NCI-H128 (cell line): ENCODE measurements around the gene NME8.

ENCODE experiments used
- DNase-seq: peaks from one replicate; lab custom pipeline; 2025; ENCODE audit not compliant: unreplicated experiment; lab: John Stamatoyannopoulos, UW

NME8 gene

GRCh38 chr7:37933018-37933566, 84.7 kb downstream of the NME8 start:
- no peak for DNase-seq

- DNase-seq = no peak
Observed at GRCh38 chr7:37942934-37943610, 94.7 kb downstream of the NME8 start.

DNA sequence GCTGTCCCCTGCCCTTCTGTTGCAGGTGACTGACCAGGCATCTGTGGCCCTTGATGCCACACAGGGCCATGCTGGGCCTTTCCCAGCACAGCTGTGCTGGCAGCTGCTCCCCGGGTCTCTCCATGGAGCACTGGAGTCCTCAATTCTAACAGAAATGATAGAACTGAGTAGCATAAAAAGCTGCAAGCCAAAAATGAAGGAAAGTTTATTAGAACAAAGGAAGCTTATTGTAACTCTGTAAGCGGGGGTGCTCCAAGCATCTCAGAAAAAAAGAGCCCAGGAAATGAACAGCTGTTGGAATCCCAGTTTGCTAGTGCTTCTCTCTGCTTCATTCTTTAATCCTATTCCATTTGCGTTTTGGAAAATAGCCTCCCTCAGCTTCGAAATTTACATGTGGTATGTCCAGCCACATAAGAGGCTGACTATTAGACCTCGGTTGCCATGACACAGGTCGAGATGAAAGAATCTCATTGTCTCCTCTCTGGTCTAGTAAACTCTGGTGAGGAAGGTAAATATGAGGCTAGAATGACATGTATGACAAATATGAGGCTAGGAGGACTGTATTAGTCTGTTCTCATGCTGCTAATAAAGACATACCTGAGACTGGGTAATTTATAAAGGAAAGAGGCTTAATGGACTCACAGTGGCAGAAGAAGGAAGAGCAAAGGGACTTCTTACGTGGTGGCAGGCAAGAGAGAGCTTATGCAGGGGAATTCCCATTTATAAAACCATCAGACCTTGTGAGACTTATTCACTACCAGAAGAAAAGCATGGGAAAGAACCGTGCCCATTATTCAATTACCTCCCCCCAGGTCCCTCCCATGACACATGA, 95.7 kb downstream of the NME8 start:
- no peak for DNase-seq

DNA sequence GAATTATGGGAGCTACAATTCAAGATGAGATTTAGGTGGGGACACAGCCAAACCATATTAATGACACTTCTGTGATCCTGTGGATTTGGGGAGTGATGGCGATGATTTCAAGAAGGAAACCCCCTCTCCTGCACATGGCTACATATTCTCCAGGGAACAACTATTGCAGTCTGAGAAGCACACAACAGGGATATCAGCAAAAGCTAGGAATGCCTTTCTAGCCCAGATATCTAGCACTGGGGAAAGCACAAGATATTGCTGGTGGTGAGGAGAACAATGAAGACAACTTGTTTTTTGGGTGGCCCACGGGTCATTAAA, 96.3 kb downstream of the NME8 start:
- DNase-seq = no peak

GRCh38 chr7:37945336-37945735, 96.9 kb downstream of the NME8 start:
- no peak for DNase-seq

GRCh38 chr7:37947138-37947940, 98.9 kb downstream of the NME8 start:
- DNase-seq = no peak

GRCh38 chr7:37947941-37948210, 99.5 kb downstream of the NME8 start:
- no peak for DNase-seq
